Activated T-cell treated with anti-CD3 and anti-CD28 coated beads, Interleukin-2, amount 50 U/mL, for 1 hour (primary cell): ENCODE results near the gene BCAR1.
"Not testable (repeated sequence)": the region's sequence is repeated elsewhere in the genome, so short reads cannot be mapped to it uniquely, and the experiment has no call there.

Experiments used
- DNase-seq: peaks from one replicate; pipeline ENCODE4 v3.0.0-alpha.2; 2020

The BCAR1 gene

DNA sequence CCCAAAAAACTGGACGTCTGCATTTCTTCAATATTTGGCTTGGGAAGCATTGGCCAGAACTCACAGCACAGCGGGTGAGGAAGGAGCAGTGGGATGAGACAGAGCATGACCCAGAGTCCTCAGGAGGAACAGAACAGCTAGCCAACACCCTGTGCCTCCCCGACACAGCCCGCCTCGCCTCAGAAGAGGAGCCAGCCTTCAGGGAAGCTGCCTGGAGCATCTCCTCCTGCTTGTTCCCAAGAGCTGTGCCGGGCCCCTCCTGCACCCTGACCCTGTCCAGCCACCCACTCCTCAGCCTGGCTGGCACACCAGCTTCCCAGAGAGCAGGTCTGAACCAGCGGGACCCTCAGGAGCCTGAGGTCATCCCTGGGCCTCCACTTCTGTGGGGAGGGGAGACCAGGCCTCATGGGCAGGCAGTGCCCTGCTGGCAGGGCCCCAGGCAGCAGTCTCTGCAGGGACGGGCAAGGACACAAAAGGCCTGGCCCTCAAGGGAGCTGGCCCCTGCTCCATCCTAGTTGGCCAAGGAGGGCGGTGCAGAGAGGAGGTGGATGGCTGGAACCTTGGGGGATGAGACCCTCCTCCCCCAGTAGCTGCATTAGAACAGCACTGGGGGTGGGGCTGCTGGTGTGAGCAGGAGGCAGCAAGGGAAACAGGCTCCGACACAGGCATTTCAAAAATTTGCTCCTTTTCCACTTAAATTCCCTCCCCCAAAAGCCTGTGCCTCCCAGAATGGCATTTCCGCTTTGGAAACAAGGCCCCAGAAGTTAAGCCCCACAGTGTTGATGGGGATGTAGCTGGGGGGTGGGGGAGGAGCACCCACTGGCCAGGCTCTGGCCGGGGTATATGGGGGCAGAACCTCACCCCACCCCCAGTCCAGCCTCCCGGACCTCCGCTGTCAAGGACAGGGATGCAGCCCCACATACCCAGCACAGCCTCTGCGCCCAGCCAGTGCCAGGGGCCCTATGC lies 1.8 kb upstream of the BCAR1 start:
- no peak for DNase-seq

DNA sequence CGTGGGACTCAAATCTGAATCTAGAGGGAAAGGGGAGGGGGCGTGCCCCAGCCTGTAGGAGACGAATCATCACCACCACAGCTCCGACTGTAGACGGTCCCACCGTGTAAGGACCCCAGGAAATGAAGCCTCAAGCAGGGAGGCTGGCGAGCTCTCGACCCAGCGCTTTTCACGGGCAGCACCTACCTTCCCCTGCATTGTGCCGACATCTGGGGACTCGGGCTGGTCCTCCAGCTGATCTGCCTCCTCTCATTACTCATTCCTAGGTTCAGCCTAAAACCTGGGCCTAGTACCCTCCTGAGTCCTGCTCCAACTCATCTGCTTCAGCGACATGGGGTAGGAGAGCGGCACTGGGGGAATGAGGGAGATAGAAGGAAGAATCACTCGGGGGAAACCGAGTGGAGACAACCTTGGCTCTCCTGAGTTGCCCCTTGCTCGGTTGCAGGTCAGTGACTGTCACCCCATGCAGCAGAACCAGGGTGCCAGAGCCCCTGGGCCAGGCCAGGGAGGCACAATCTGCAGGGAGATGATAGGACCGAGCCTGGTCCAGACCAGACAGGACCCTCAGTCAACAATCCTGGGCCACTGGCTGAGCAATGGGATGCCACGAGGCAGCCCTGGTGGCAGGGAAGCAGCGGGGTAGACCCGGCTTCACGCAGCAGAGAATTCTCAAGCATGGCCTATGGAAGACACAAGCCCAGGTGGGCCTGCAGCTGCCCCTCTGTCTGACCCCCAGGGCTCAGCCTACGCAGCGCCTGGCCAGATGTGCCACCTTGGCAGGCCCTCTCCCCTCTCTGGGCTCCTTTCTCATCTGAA lies 833 bp upstream of the BCAR1 start:
- no peak for DNase-seq

GRCh38 chr16:75250809-75251279 lies 580 bp downstream of the BCAR1 start:
- no peak for DNase-seq

DNA sequence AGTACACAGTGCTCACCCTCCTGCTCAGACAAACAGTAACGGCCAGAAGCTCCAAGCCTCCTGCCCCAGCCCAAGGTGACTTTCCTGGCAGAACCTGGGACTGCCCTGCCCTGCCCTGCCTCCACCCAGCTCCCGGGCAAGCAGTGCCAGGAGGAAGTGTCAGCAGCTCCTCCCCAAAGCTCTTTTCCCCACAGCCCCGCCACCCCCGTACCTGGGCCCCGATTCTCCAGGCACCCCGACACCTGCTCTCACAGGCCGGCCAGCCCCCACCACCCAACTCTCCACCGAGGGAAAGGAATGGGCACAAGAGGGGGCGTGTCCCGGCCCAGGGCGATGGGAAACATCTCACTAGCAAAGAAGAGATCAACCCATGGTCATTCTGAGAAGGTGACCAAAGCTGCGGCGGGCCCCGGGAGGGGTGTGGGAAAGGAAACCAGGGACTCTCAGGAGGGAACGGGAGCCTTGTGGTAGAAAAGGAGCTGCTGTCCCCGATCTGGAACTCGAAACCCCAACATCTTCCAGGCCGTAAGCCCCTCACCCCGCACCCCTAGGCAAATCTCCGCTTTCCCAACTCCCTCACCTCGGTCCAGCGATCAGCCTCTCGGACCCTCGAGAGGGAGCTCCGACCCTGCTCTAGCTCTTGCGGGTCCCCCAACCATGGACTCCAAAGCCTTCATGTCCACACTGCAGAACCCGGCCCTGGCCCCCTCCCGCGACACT lies 1.2 kb downstream of the BCAR1 start:
- no peak for DNase-seq

GRCh38 chr16:75249441-75249840 lies 2.0 kb downstream of the BCAR1 start:
- DNase-seq: no peak

GRCh38 chr16:75248536-75249380 lies 2.7 kb downstream of the BCAR1 start:
- no peak for DNase-seq

DNA sequence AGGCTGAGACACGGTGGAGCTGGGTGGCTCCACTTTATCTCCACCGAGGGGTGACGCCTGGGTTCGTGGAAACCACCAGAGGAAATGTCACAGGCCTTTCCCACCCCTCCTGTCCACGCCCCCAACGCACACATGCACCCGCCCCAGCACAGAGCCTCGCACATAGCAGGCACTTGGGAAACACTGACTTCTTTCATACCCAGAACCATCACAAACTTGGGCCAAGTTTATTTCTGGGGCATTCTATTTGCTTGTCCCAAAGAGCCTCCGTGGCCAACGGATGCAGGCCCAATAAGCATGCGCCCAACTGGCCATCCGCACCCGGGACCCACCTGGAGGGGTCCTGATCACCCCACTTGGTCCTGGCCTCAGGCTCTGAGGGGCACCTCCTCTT lies 3.3 kb downstream of the BCAR1 start:
- DNase-seq: no peak

- DNase-seq: no peak
Observed at GRCh38 chr16:75247249-75247648, 4.2 kb downstream of the BCAR1 start.

DNA sequence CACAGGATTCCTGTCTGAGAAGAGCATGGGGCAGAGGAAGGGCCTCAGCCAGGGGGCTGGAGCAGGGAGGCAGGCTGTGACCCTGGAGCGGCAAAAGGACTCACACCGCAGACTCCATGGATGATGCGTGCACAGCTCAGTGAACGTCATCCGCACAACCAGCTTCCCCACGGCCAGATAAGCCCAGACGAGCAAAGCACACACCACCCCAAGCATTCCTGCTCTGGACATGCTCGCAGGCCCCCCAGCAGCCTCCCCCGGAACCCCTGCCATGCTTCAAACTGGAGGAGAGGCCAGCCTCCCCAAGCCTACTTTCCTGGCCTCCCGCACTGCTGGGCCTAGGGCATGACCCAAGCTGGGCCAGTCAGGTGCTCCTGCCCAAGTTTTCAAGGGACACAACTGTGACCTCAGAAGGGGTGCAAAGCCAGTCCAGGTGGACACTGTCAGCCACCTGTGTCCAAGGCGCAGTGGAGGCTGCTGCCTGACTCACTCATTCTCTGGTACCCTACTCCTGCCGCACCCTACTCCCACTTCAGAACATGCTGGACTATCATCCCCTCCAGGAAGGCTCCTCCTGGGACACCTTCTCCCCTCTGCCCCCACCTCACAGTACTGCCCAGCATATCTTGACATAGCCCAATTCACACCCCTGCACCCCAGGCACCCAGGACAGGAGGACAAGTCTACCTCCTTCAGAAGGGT lies 4.8 kb downstream of the BCAR1 start:
- DNase-seq: no peak

- no peak for DNase-seq
Observed at GRCh38 chr16:75244844-75245758, 6.3 kb downstream of the BCAR1 start.

GRCh38 chr16:75244225-75244809 lies 7.1 kb downstream of the BCAR1 start:
- DNase-seq: no peak

DNA sequence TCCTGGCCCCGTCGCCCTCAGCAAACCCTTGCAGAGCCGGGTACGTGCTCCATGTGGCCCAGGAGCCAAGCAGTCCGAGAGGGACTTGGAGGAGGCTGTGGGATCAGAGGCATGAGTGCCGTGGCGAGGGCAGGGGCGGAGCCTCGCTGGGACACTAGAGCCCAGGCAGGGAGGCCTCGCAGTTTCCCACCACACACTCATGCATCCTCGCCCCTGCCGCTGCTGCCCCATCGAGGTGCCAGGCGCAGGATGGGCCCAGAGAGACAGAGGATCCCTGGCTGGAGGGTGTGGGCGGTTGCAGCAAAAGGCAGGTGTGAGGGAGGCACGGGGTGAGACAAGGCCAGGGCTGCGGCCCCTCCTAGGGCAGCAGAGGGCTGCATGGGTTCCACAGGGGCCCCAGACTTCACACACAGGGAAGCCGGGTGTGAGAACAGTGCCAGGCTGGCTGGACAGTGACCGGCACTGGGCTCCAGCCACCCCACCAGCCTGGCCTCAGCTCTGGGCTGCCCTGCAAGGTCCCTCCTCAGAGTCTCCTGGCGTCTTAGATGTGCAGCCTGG lies 7.7 kb downstream of the BCAR1 start:
- DNase-seq: no peak

DNA sequence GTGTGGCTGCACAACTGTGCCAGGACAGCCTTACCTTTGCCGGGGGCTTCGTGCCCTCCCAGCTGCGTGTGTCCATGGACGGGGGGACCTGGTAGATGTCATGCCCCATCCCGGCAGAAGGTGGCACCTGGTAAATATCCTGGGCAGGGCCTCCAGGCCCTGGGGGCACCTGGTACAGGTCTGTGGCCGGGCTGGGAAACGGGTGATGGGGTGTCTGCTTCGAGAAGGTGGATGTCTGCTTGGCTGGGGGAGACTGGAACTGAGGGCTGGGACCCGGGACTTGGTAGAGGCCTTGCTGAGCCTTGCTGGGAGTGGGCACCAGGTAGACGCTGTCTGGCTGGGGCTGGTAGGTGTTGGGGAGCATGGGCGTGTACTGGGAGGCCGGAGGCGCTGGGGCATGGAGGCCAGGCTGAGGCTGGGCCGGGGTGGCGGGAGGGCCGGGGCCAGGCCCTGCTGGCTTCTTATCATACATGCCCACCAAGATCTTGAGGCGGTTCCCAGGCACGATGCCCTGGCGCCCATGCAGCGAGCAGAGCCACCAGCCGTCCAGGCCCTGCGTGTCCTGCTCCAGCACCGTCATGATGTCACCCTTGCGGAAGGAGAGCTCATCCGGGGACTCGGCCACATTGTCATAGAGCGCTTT lies 8.9 kb downstream of the BCAR1 start:
- DNase-seq: not testable (repeated sequence)

GRCh38 chr16:75241955-75242354 lies 9.5 kb downstream of the BCAR1 start:
- DNase-seq: no peak

DNA sequence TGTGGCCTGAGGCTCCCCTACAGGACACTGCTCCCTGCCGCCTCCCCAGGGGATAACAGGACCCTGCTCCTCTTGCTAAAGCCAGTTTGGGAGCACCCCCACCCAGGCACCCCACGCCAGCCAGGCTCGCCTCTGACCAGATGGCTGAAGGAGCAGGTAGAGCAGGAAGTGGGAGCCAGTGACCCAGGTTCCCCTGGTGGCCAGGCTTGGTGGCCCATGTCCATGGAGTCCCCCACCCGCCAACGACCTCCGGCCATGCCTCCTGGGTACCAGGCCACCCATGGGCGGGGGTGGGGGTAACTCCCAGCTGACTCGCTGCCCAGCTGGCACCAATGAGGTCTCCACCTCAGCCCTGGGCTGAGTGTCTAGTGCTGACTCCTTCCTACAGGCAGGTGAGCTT lies 10.0 kb downstream of the BCAR1 start:
- DNase-seq: no peak

DNA sequence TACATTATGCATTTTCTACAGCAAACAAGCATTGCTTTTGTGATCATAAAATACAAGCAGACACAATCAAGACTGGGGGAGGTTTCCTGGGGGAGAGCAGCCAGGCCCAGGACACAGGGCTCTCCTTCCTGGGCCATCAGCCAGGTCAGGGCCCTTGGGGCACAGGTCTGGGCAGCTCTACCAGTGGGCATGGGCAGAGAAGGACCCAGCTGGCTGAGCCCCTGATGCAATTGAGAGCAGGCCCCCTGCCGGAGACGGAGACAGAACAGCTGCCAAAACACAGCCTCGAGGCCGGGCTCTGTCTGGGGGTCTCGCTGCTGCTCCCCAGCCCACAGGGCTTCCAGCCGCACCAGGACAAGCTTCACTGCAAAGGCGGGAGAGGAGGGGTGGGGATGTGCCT lies 10.8 kb downstream of the BCAR1 start:
- DNase-seq: not testable (repeated sequence)

DNA sequence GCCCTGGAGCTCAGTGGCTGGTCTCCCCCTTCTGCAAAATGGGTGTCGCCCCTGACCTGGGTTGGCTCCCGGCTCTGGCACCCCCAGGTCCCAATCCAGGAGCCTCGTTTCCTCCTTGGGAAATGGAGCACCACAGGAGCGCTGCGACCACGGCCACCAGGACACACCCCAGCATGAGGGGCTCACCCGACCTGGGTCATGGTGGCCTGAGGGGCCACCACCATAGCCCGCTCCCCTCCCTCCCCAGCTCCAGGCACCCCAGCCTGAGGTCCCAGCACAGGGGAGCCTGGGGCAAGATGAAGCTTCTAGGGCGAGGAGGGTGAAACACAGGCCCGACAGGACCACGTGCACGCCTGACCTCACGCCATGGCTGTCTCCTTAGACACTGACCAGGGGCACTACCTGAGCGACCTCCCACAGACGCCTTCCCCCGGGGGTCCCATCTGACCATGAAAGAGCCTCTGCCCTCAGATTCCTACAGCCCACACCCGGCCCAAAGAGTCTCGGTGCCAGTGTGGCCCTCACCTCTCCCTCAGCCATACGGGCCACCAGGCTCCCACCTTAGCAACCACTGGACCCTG lies 11.8 kb downstream of the BCAR1 start:
- DNase-seq: no peak

DNA sequence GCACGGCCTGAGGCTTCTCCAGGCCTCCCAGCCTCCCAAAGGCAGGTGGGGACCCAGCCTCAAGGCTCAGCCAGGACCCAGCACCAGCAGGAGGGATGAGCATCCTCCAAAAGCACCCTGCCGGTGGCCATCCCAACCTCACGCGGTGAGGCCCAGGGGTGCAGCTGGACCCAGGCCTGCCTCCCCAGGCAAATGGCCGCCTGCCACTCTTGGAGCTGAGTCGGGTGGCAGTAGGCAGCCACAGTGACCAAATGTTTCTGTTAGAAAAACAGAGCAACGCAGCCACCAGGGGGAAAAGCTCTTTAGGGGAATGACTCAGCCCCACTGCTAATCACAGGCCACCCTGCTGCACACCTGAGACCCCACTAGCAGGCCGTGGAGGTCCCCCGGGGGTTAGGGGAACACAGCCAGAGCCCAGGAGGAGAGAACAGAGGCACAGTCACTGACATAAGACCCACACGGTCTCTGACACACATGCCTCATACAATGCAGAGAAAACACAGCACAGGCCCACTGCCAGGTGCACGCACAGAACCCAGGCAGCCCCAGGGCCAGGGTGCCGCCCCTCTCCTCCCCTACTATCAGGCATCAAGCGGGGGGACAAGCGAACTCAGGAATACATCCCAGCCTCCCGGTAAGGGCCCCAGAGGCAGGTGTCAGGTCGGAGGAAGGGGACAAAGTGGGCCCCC lies 12.4 kb downstream of the BCAR1 start:
- DNase-seq: no peak
